ENCODE data around the gene LHPP.

- TF ChIP-seq CTCF (IDR thresholded peaks at IDR 0.05) (no peak), HMGXB4 (CRISPR knock-in tag; IDR thresholded peaks at IDR 0.05; ENCODE audit: borderline replicate concordance) (no peak), MAZ (IDR thresholded peaks at IDR 0.05; ENCODE audit: borderline replicate concordance, low read depth, low read length) (no peak), RFX5 (IDR thresholded peaks at IDR 0.05) (no peak), TP53 (CRISPR knock-in tag; IDR thresholded peaks at IDR 0.05) (no peak), POLR2A (IDR thresholded peaks at IDR 0.05; ENCODE audit: low read length) (no peak), CHD4 (IDR thresholded peaks at IDR 0.05; ENCODE audit: borderline replicate concordance) (no peak), EHMT2 (IDR thresholded peaks at IDR 0.05; ENCODE audit: low read depth) (no peak), ESRRA (IDR thresholded peaks at IDR 0.05; ENCODE audit: borderline replicate concordance, low read length) (no peak), FOSL2 (IDR thresholded peaks at IDR 0.05) (no peak), FOSL2 (CRISPR knock-in tag; IDR thresholded peaks at IDR 0.05) (no peak), REST (IDR thresholded peaks at IDR 0.05) (no peak)
Observed at GRCh38 chr10:124653811-124654651, 192.4 kb downstream of the LHPP start.
